Mononuclear cell (primary cell): ENCODE measurements around the gene RNF215. TPM values are rescaled to one million over a fixed set of nuclear protein-coding genes. Genes with fewer than 3 reads are reported as not detected.

Experiments
- H3K27me3 ChIP-seq: 2 replicates; pipeline ENCODE4 v1.6.0; 2011; ENCODE audit warnings: low read length, control low read depth; ENCODE audit not compliant: insufficient read depth
- H3K4me1 ChIP-seq: 2 replicates; pipeline ENCODE4 v1.5.1; 2011; ENCODE audit warnings: mild to moderate bottlenecking, low read length, control low read depth; ENCODE audit not compliant: insufficient read depth
- H3K4me3 ChIP-seq: 2 replicates; pipeline ENCODE4 v1.5.1; 2011; ENCODE audit warnings: mild to moderate bottlenecking, low read length, moderate library complexity
- H3K9me3 ChIP-seq: 2 replicates; pipeline ENCODE4 v1.5.1; 2011; ENCODE audit warnings: low read depth, mild to moderate bottlenecking, control low read depth, low read length
- total RNA-seq: library from RNA; depleted of rRNA; stranded (reverse); fragments of >200 nt; gene quantifications from one replicate; pipeline ENCODE4 v1.2.3, GENCODE V29; 2012

Gene RNF215
- total RNA-seq, 1 donor: 3.3 TPM

DNA sequence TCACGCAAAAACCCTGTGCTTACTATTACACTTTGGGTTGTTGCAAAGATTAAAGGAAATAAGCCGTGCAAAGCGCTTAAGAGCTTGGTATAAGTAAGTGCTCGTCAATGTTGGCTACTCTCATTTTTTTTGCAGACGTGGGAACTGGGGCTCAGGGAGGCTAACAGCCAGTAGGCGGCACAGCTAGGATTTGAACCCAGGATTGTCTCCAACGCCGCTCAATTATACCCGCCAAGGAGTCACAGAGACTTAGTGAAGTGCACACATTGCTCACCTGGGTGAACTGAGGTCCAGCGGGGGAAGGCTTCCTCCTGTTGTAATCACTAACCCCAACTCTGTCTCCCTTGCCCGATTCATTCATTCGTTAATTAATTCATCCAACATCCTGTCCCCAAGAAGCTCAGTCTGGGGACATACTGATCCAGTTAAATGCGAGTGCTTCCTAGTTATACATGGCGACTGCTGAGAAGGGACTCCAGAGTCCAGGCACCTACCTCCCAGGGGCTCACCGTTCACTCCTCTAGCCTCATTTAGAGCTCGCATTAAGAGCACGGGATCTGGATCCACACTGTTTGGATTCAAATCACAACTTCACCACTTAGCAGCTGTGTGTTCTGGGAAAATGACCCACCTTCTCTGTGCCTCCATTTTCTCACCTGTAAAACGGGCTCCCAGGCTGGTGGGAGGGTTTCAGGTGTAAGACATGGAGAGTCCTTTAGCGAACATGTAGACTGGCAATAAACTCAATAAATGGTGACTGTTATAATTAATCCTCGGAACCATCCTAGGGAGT, 37.5 kb upstream of the RNF215 start:
- Histone ChIP-seq H3K27me3 (no peaks in the 10 kb centered on the region), H3K4me3 (peak overlapping the region; percentile 64), H3K4me1 (peaks cover 47% of the 10 kb centered on the region), H3K9me3 (no peaks in the 10 kb centered on the region)

DNA sequence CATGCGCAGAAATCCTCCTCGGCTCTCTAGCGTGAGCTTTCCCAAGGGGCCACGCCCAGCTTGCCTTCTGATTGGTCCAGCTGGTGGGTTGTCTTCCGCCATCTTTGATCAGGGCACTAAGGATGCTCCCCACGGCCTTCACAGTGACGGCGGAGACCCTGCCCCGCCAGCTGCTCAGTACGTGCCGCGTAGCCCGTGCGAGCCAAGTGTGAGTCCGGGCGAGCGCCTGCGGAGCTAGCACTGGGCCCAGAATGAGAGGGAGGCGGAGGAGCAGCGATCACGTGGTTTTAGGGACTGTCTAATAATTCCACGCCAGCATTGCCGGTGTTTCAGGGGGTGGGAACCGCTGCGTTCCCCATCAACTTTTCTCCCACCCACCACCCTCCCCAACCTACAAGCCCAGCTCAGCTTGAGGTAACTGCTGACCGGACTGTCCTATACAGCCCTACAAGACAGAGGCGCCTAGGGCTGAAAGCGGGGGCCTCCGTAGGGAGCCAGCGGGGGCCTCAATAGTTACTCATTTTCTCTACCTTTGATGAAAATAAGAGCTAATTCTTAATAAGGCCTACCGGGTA, 36.8 kb upstream of the RNF215 start:
- Histone ChIP-seq H3K9me3 (no peaks in the 10 kb centered on the region), H3K27me3 (no peaks in the 10 kb centered on the region), H3K4me1 (peaks cover 47% of the 10 kb centered on the region), H3K4me3 (peak overlapping the region; percentile 61)

DNA sequence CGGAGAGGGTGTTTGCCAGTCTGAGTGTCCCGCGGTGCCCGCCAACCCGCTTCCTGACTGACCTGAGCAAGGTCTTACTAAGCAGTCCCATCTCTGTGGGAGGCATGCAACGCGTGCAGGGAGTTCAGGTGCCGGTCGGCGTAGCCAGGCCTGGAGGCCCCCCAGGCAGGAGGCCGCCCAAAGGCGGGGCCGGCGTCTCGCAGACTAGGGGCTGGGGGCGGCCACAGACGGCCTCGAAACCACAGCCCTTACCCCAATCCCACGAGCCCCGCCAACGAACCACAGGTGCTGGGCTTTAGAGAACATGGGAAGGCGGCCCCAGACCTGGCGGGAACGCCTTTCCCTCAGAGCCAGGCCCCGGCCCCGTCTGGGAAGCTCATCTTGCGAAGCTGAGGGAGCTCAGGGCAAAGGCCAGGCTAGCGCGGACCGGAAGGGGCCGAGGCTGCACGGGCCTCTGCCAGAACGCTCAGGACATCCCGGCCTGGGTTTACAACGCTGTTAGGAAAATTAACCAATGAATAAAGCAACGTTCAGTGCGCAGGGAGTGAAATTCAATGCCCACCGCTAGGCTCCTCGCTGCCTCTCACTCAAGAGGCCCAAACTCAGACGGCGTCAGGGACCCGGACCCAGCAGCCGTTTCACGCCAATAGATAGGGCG, 36.2 kb upstream of the RNF215 start:
- Histone ChIP-seq H3K4me1 (peaks cover 47% of the 10 kb centered on the region), H3K9me3 (no peaks in the 10 kb centered on the region), H3K4me3 (peak overlapping the region; percentile 61), H3K27me3 (no peaks in the 10 kb centered on the region)

DNA sequence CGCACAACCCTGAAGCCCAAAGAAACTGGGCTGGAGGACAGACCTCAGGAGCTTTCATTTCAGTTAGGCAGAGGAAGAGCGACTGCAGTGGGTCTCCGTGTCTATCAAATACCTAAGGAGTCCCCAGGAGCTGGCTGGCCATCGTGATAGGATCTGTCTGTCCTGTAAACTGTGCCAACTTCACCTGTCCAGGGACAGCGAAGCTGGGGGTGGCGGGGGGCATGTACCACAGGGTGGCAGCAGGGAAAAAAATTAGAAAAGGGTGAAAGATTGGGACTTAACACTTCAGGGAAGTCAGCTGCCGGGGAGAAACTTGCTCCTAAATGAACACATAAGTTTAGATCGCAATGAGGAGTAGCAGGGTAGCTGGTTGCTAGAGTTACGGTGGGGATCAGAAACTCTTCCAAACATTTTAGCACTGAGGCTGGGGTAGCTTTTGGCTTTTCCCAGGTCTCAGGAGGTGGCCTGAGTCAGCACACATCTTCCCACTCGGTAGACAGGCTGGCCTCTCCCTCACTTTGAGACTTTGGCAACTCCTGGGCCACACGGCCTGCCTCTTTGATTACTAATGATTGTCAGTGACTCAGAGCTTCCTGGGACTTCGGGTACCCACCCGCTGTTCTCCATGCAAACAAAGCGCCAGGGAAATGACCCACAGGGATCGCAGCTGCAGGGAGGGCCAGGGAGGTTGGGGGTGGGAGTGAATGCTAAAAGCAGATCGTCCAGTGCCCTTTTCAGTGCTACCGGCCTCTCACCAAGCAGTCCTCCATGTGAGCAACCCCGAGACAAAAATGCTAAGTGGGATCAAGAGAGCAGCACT, 35.5 kb upstream of the RNF215 start:
- H3K4me3 ChIP-seq: peak overlapping the region; percentile 61
- H3K9me3 ChIP-seq: no peaks in the 10 kb centered on the region
- H3K4me1 ChIP-seq: peaks cover 47% of the 10 kb centered on the region
- no peaks in the 10 kb centered on the region for H3K27me3 ChIP-seq

DNA sequence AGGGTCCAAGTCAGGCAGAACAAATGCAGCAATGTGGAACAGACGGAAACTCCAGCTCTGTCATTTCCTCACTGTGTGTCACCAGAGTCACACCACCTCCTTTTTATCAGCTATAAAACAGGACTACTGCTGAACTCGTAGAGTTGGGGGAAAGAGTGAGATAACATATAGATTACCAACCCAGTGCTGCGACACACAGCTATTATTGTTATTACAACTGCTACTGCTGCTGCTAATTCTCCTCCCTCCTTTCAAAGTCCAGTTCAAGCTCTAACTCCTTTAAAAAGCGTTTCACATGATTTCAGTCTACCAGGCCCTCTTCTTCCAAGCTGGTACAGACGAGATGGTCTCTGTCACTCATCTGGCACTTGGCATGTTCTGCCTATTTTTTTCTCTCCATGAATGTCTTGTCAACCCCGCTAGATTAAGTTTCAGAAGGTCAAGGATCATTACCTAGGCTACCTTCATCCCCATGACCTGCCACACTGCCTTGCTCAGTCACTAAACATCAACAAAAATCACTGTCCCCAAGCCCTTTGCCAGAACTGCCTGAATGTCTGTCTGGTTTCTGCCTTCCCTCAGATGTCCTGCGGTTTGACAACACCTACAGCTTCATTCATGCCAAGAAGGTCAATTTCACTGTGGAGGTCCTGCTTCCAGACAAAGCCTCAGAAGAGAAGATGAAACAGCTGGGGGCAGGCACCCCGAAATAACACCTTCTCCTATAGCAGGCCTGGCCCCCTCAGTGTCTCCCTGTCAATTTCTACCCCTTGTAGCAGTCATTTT, 34.7 kb upstream of the RNF215 start:
- Histone ChIP-seq H3K4me1 (peaks cover 43% of the 10 kb centered on the region), H3K9me3 (no peaks in the 10 kb centered on the region), H3K27me3 (no peaks in the 10 kb centered on the region), H3K4me3 (no peak overlapping the region)

GRCh38 chr22:30420347-30421125, 33.3 kb upstream of the RNF215 start:
- Histone ChIP-seq H3K27me3 (no peaks in the 10 kb centered on the region), H3K4me3 (no peak overlapping the region), H3K4me1 (peaks cover 30% of the 10 kb centered on the region), H3K9me3 (no peaks in the 10 kb centered on the region)

DNA sequence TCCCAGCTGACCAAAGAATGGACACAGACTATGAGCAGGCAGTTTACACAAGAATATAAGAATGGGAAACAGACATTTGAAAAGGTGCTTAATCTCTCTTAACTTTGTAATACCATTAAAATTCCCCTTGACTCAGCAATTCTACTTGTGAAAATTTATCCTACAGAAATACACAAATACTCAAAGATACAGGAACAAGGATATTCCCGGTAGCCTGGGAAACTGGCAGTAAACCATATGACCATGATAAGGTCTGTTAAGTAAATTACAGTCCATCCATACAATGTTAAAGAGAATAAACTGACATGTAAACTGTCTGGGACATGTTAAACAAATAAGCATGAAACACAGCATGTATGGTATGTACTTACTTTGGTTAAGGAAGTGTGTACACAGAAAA, 29.6 kb upstream of the RNF215 start:
- no peak overlapping the region for H3K4me3 ChIP-seq
- no peaks in the 10 kb centered on the region for H3K9me3 ChIP-seq

GRCh38 chr22:30416403-30416802, 29.2 kb upstream of the RNF215 start:
- Histone ChIP-seq H3K9me3 (no peaks in the 10 kb centered on the region), H3K4me3 (no peak overlapping the region), H3K4me1 (no peaks in the 10 kb centered on the region), H3K27me3 (no peaks in the 10 kb centered on the region)

More for the DNA sequence above, 29.6 kb upstream of the RNF215 start:
- Histone ChIP-seq H3K27me3 (no peaks in the 10 kb centered on the region), H3K4me1 (no peaks in the 10 kb centered on the region)

DNA sequence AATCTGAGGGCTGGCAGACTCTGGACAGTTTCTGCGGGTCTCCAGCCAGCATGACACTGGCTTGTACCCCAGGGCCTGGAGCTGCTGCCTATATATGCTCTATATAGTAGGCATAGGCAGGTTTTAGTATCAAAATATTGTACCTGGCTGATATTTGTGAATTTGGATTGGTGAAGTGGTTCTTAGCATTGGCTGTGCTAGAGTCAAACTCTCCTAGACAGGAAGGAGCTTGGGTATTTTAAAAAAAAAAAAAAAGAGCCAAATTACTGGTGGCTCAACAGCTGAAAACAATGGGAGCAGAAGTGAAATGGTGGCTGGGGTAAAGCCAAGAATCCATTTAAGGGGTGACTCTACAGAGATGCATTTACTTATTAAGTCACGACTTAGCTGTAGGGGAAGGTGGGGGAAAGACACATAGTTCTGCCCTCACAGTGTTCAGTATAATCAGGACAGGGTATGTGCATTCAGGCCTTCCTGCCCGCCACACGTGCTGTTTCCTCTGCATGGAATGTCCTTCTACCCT, 27.4 kb upstream of the RNF215 start:
- no peaks in the 10 kb centered on the region for H3K4me1 ChIP-seq
- no peak overlapping the region for H3K4me3 ChIP-seq
- H3K27me3 ChIP-seq: no peaks in the 10 kb centered on the region
- H3K9me3 ChIP-seq: no peaks in the 10 kb centered on the region

GRCh38 chr22:30413745-30414524, 26.7 kb upstream of the RNF215 start:
- Histone ChIP-seq H3K9me3 (no peaks in the 10 kb centered on the region), H3K27me3 (no peaks in the 10 kb centered on the region), H3K4me1 (no peaks in the 10 kb centered on the region), H3K4me3 (no peak overlapping the region)

GRCh38 chr22:30413001-30413400, 25.8 kb upstream of the RNF215 start:
- Histone ChIP-seq H3K27me3 (no peaks in the 10 kb centered on the region), H3K9me3 (no peaks in the 10 kb centered on the region), H3K4me1 (no peaks in the 10 kb centered on the region), H3K4me3 (no peak overlapping the region)

- no peaks in the 10 kb centered on the region for H3K27me3 ChIP-seq
- H3K4me1 ChIP-seq: no peaks in the 10 kb centered on the region
- no peaks in the 10 kb centered on the region for H3K9me3 ChIP-seq
- H3K4me3 ChIP-seq: no peak overlapping the region
Observed at GRCh38 chr22:30411780-30412179, 24.6 kb upstream of the RNF215 start.
